Neural cell (in vitro differentiated cells): ENCODE data around the gene IRF1. TPM values are rescaled to one million over a fixed set of nuclear protein-coding genes. Genes with fewer than 3 reads are reported as not detected.

Experiments used
- H2AFZ ChIP-seq: fragments of 200-600, 300-800 bp; sonication (generic), shearing (Covaris generic); 2 replicates; pipeline ENCODE4 v1.6.0; 2014; ENCODE audit warnings: low read depth, mild to moderate bottlenecking, antibody characterized with exemption, low read length, moderate library complexity
- H3F3A ChIP-seq: fragments of 200-600 bp; shearing (Covaris generic); 2 replicates; pipeline ENCODE4 v1.6.1; 2016; ENCODE audit warnings: mild to moderate bottlenecking, moderate library complexity, mixed read lengths, antibody characterized with exemption, low read length; ENCODE audit not compliant: insufficient read depth, poor library complexity, severe bottlenecking
- H3K27ac ChIP-seq: fragments of 200-600, 300-800 bp; sonication (generic), shearing (Covaris generic); 2 replicates; pipeline ENCODE4 v1.5.1; 2014; ENCODE audit warnings: mild to moderate bottlenecking, low read length, moderate library complexity
- H3K27me3 ChIP-seq: fragments of 300-800, 200-600 bp; sonication (generic), shearing (Covaris generic); 2 replicates; pipeline ENCODE4 v1.6.0; 2014; ENCODE audit warnings: mild to moderate bottlenecking, low read depth, low read length, moderate library complexity; ENCODE audit not compliant: insufficient read depth
- H3K36me3 ChIP-seq: fragments of 300-800, 200-600 bp; sonication (generic), shearing (Covaris generic); 2 replicates; pipeline ENCODE4 v1.5.1; 2014; ENCODE audit warnings: mild to moderate bottlenecking, antibody characterized with exemption, low read length, moderate library complexity; ENCODE audit not compliant: insufficient read depth
- H3K4me2 ChIP-seq: fragments of 300-800, 200-600 bp; sonication (generic), shearing (Covaris generic); 2 replicates; pipeline ENCODE4 v1.6.0; 2014; ENCODE audit warnings: mild to moderate bottlenecking, low read length
- H3K4me3 ChIP-seq: fragments of 300-800, 200-600 bp; sonication (generic), shearing (Covaris generic); 2 replicates; pipeline ENCODE4 v1.5.1; 2014; ENCODE audit warnings: mild to moderate bottlenecking, low read length, moderate library complexity
- H3K79me2 ChIP-seq: fragments of 200-600 bp; shearing (Covaris generic); replicated peaks from 2 replicates; pipeline ENCODE4 v1.6.0; 2014; ENCODE audit warnings: mild to moderate bottlenecking, low read length, moderate library complexity; ENCODE audit not compliant: insufficient read depth
- H3K9ac ChIP-seq: fragments of 300-800, 200-600 bp; sonication (generic), shearing (Covaris generic); 2 replicates; pipeline ENCODE4 v1.6.1; 2016; ENCODE audit warnings: mild to moderate bottlenecking, low read length, mixed read lengths
- H3K9me2 ChIP-seq: fragments of 200-600 bp; shearing (Covaris generic); 2 replicates; pipeline ENCODE4 v1.6.1; 2016; ENCODE audit warnings: mild to moderate bottlenecking, low read length, mixed read lengths; ENCODE audit not compliant: insufficient read depth
- H3K9me3 ChIP-seq: fragments of 200-600, 300-800 bp; sonication (generic), shearing (Covaris generic); 2 replicates; pipeline ENCODE4 v1.6.1; 2016; ENCODE audit warnings: mild to moderate bottlenecking, mixed run types, low read length, moderate library complexity, mixed read lengths
- H4K20me1 ChIP-seq: fragments of 200-600 bp; shearing (Covaris generic); 2 replicates; pipeline ENCODE4 v1.6.1; 2016; ENCODE audit warnings: mild to moderate bottlenecking, mixed run types; ENCODE audit not compliant: insufficient read depth
- EP300 ChIP-seq: fragments of 450-650 bp; conservative IDR thresholded peaks from 2 replicates; pipeline ENCODE4 v1.6.1; 2014; ENCODE audit warnings: antibody characterized with exemption, mild to moderate bottlenecking, moderate library complexity; ENCODE audit not compliant: poor library complexity, severe bottlenecking
- EZH2 ChIP-seq: fragments of 200-600, 300-800 bp; shearing (Covaris generic), sonication (generic); IDR thresholded peaks from 2 replicates; pipeline ENCODE4 v1.6.1; 2014; ENCODE audit warnings: antibody characterized with exemption, low read length, borderline replicate concordance, mild to moderate bottlenecking; ENCODE audit not compliant: insufficient read depth, poor library complexity, severe bottlenecking
- MXI1 ChIP-seq: fragments of 450-650 bp; conservative IDR thresholded peaks from 2 replicates; pipeline ENCODE4 v1.6.1; 2014; ENCODE audit warnings: antibody characterized with exemption, mild to moderate bottlenecking; ENCODE audit not compliant: poor library complexity, severe bottlenecking
- POLR2AphosphoS5 ChIP-seq: IDR thresholded peaks from 2 replicates; pipeline ENCODE4 v1.6.1; 2012
- RAD21 ChIP-seq: fragments of 450-650 bp; conservative IDR thresholded peaks from 2 replicates; pipeline ENCODE4 v1.6.1; 2014; ENCODE audit warnings: antibody characterized with exemption, mild to moderate bottlenecking, moderate library complexity
- SMC3 ChIP-seq: fragments of 450-650 bp; conservative IDR thresholded peaks from 2 replicates; pipeline ENCODE4 v1.6.1; 2014; ENCODE audit warnings: antibody characterized with exemption, mild to moderate bottlenecking, moderate library complexity; ENCODE audit not compliant: poor library complexity
- TAF1 ChIP-seq: IDR thresholded peaks from 2 replicates; pipeline ENCODE4 v1.6.1; 2012; ENCODE audit warnings: low read depth
- polyA plus RNA-seq: library from polyadenylated mRNA; depleted of rRNA; stranded (reverse); fragments of >200 nt; gene quantifications from 2 replicates; pipeline ENCODE4 v1.2.3, GENCODE V29; 2014
- TF ChIP-seq, protein P1 (sequence below): IDR thresholded peaks from 2 replicates; pipeline ENCODE4 v1.6.1; 2012; ENCODE audit warnings: borderline replicate concordance
- TF ChIP-seq, protein P2 (sequence below): fragments of 450-650 bp; IDR thresholded peaks from 2 replicates; pipeline ENCODE4 v1.5.1; 2014; ENCODE audit warnings: antibody characterized with exemption, mild to moderate bottlenecking, moderate library complexity; ENCODE audit not compliant: poor library complexity, severe bottlenecking

Gene IRF1
- polyA plus RNA-seq, 1 donor from 2014 or later, result 0.67 TPM

DNA sequence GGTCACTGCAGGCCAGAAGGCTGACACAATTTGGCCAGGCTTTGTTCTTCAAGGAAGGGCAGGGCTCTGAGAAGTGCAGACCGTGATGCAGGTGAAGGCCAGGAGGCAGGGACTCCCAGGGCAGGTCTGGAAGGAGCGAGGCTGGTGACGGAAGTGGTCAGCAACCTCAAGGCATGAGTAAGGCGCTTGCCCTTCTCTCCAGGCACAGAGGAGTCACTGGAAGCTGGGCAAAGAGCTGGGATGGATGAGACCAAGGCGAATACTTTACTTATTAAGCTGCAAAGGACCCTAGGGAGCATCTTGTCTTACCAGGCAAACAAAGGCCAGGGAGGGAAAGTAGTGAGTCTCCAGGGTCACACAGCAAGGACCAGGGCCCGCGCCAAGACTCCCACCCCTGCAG is 18.6 kb downstream of the IRF1 start:
- no peaks in the 10 kb centered on the region for H3K27me3 ChIP-seq
- H4K20me1 ChIP-seq, result no peaks in the 10 kb centered on the region

DNA sequence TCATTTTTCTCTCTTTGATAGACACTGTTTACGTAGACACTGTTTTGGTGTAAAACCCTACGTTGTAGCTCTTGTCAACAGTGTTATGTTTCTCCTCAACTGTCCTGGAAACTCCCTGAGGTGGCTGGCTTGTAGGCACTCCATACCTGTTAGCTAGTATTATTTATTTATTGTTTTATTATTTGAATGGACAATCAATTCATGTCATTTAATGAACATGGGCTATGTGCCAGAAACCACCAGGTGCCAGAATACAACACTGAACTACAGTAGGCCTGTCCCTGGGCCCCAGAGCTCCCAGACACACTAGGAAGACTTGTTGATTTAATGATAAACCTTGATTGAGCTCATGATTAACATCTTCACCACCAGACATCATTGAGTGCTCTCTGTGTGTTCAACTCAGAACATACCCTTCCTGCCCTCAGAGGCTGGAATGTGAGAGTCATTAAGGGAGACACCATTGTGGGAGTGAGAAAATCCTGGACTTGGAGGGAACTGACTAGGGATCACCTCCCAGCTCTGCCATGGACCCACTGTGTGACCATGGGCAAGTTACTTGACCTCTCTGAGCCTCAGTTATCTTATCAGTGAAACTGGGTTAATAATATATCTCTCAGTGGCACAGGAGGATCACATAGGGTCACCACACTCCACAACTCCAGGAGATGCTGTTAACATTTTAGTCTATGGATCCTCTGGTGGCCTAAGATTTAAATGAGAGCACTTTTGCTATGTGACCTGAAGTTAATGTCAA is 19.2 kb downstream of the IRF1 start:
- Histone ChIP-seq H3K36me3 (no peaks in the 10 kb centered on the region), H3K9me2 (no peaks in the 10 kb centered on the region), H3K27ac (no peak overlapping the region), H3K4me2 (no peak overlapping the region), H3K79me2 (no peaks in the 10 kb centered on the region), H3K27me3 (no peaks in the 10 kb centered on the region), H2AFZ (no peak overlapping the region), H3K9me3 (no peaks in the 10 kb centered on the region), H3K4me3 (no peak overlapping the region), H3F3A (no peaks in the 10 kb centered on the region), H4K20me1 (no peaks in the 10 kb centered on the region), H3K9ac (no peak overlapping the region)
- TF ChIP-seq RAD21 (no peak), POLR2AphosphoS5 (no peak), MXI1 (no peak), TAF1 (no peak), EP300 (no peak), SMC3 (no peak), EZH2 (no peak)
- TF ChIP-seq, protein P1, sequence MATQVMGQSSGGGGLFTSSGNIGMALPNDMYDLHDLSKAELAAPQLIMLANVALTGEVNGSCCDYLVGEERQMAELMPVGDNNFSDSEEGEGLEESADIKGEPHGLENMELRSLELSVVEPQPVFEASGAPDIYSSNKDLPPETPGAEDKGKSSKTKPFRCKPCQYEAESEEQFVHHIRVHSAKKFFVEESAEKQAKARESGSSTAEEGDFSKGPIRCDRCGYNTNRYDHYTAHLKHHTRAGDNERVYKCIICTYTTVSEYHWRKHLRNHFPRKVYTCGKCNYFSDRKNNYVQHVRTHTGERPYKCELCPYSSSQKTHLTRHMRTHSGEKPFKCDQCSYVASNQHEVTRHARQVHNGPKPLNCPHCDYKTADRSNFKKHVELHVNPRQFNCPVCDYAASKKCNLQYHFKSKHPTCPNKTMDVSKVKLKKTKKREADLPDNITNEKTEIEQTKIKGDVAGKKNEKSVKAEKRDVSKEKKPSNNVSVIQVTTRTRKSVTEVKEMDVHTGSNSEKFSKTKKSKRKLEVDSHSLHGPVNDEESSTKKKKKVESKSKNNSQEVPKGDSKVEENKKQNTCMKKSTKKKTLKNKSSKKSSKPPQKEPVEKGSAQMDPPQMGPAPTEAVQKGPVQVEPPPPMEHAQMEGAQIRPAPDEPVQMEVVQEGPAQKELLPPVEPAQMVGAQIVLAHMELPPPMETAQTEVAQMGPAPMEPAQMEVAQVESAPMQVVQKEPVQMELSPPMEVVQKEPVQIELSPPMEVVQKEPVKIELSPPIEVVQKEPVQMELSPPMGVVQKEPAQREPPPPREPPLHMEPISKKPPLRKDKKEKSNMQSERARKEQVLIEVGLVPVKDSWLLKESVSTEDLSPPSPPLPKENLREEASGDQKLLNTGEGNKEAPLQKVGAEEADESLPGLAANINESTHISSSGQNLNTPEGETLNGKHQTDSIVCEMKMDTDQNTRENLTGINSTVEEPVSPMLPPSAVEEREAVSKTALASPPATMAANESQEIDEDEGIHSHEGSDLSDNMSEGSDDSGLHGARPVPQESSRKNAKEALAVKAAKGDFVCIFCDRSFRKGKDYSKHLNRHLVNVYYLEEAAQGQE, result no peak
- TF ChIP-seq, protein P2, sequence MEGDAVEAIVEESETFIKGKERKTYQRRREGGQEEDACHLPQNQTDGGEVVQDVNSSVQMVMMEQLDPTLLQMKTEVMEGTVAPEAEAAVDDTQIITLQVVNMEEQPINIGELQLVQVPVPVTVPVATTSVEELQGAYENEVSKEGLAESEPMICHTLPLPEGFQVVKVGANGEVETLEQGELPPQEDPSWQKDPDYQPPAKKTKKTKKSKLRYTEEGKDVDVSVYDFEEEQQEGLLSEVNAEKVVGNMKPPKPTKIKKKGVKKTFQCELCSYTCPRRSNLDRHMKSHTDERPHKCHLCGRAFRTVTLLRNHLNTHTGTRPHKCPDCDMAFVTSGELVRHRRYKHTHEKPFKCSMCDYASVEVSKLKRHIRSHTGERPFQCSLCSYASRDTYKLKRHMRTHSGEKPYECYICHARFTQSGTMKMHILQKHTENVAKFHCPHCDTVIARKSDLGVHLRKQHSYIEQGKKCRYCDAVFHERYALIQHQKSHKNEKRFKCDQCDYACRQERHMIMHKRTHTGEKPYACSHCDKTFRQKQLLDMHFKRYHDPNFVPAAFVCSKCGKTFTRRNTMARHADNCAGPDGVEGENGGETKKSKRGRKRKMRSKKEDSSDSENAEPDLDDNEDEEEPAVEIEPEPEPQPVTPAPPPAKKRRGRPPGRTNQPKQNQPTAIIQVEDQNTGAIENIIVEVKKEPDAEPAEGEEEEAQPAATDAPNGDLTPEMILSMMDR, result no peak

More for the DNA sequence above, 18.6 kb downstream of the IRF1 start:
- Histone ChIP-seq H3K4me3 (no peak overlapping the region), H3K36me3 (no peaks in the 10 kb centered on the region), H2AFZ (no peak overlapping the region), H3K4me2 (no peak overlapping the region), H3K9me3 (no peaks in the 10 kb centered on the region), H3K9ac (no peak overlapping the region), H3F3A (no peaks in the 10 kb centered on the region), H3K27ac (no peak overlapping the region), H3K79me2 (no peaks in the 10 kb centered on the region), H3K9me2 (no peaks in the 10 kb centered on the region)
- no peak for TF ChIP-seq TAF1
- TF ChIP-seq, protein P1, result no peak
- TF ChIP-seq, protein P2, result no peak
- TF ChIP-seq POLR2AphosphoS5, result no peak
